ENCODE results near the gene CCDC188.

CCDC188 gene

GRCh38 chr22:20179455-20180244, 28.8 kb upstream of the CCDC188 start:
- Histone ChIP-seq H3K27ac (ENCODE audit: low read depth, low read length, poor library complexity, severe bottlenecking) (no peak overlapping the region), H3K9ac (ENCODE audit: low read length) (no peak overlapping the region), H3K4me1 (ENCODE audit: insufficient read depth, low read length, severe bottlenecking) (no peaks in the 10 kb centered on the region), H4K20me1 (ENCODE audit: insufficient read depth, low read length) (no peaks in the 10 kb centered on the region), H3K9me3 (ENCODE audit: low read length) (no peaks in the 10 kb centered on the region), H3F3A (ENCODE audit: insufficient read depth, low read length) (no peaks in the 10 kb centered on the region), H3K9me2 (ENCODE audit: low read depth, low read length) (no peaks in the 10 kb centered on the region), H2AFZ (ENCODE audit: low read length) (no peak overlapping the region), H3K79me2 (ENCODE audit: insufficient read depth, low read length) (no peaks in the 10 kb centered on the region), H3K27me3 (ENCODE audit: insufficient read depth, low read length) (0 out of 2 replicates have a peak, but pooled peaks cover 4% of the 10 kb centered on the region), H3K4me2 (ENCODE audit: low read length) (no peak overlapping the region), H3K36me3 (ENCODE audit: insufficient read depth, low read length) (no peaks in the 10 kb centered on the region), H3K4me3 (ENCODE audit: low read depth, low read length, poor library complexity, severe bottlenecking) (no peak overlapping the region)
- no peak for TF ChIP-seq EZH2 (IDR thresholded peaks at IDR 0.05; ENCODE audit: borderline replicate concordance, low read length)
- TF ChIP-seq, protein P1, sequence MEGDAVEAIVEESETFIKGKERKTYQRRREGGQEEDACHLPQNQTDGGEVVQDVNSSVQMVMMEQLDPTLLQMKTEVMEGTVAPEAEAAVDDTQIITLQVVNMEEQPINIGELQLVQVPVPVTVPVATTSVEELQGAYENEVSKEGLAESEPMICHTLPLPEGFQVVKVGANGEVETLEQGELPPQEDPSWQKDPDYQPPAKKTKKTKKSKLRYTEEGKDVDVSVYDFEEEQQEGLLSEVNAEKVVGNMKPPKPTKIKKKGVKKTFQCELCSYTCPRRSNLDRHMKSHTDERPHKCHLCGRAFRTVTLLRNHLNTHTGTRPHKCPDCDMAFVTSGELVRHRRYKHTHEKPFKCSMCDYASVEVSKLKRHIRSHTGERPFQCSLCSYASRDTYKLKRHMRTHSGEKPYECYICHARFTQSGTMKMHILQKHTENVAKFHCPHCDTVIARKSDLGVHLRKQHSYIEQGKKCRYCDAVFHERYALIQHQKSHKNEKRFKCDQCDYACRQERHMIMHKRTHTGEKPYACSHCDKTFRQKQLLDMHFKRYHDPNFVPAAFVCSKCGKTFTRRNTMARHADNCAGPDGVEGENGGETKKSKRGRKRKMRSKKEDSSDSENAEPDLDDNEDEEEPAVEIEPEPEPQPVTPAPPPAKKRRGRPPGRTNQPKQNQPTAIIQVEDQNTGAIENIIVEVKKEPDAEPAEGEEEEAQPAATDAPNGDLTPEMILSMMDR (IDR thresholded peaks at IDR 0.05; ENCODE audit: low read length), result no peak

DNA sequence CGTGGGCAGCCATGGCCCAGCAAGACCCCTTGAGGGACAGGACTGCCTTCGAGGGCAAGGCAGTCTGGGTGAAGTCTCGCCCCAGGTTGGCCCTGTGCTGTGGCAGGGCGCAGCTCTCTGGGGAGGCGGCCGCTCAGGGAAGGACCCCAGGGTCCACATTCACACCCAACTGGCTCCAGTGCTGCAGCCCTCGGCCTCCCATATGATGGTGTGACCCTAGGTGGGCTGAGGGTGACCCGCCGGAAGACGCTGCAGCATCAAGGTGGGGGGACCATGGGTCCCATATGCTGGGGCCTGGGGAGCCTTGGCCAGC, 28.0 kb upstream of the CCDC188 start:
- Histone ChIP-seq H3K4me1 (ENCODE audit: insufficient read depth, low read length, severe bottlenecking) (no peaks in the 10 kb centered on the region), H2AFZ (ENCODE audit: low read length) (no peak overlapping the region), H3K4me2 (ENCODE audit: low read length) (no peak overlapping the region), H3K27me3 (ENCODE audit: insufficient read depth, low read length) (0 out of 2 replicates have a peak, but pooled peaks cover 4% of the 10 kb centered on the region), H3K27ac (ENCODE audit: low read depth, low read length, poor library complexity, severe bottlenecking) (no peak overlapping the region), H3K9ac (ENCODE audit: low read length) (no peak overlapping the region), H3K79me2 (ENCODE audit: insufficient read depth, low read length) (no peaks in the 10 kb centered on the region), H3K9me2 (ENCODE audit: low read depth, low read length) (no peaks in the 10 kb centered on the region), H4K20me1 (ENCODE audit: insufficient read depth, low read length) (no peaks in the 10 kb centered on the region), H3K4me3 (ENCODE audit: low read depth, low read length, poor library complexity, severe bottlenecking) (no peak overlapping the region), H3K36me3 (ENCODE audit: insufficient read depth, low read length) (no peaks in the 10 kb centered on the region), H3K9me3 (ENCODE audit: low read length) (no peaks in the 10 kb centered on the region), H3F3A (ENCODE audit: insufficient read depth, low read length) (no peaks in the 10 kb centered on the region)
- TF ChIP-seq, protein P1 (IDR thresholded peaks at IDR 0.05; ENCODE audit: low read length), result no peak
- no peak for TF ChIP-seq EZH2 (IDR thresholded peaks at IDR 0.05; ENCODE audit: borderline replicate concordance, low read length)

- Histone ChIP-seq H3K4me3 (ENCODE audit: low read depth, low read length, poor library complexity, severe bottlenecking) (no peak overlapping the region), H3K4me1 (ENCODE audit: insufficient read depth, low read length, severe bottlenecking) (no peaks in the 10 kb centered on the region), H3K27me3 (ENCODE audit: insufficient read depth, low read length) (0 out of 2 replicates have a peak, but pooled peaks cover 4% of the 10 kb centered on the region), H3K9me3 (ENCODE audit: low read length) (no peaks in the 10 kb centered on the region), H3K27ac (ENCODE audit: low read depth, low read length, poor library complexity, severe bottlenecking) (no peak overlapping the region), H4K20me1 (ENCODE audit: insufficient read depth, low read length) (no peaks in the 10 kb centered on the region), H3K36me3 (ENCODE audit: insufficient read depth, low read length) (no peaks in the 10 kb centered on the region), H3F3A (ENCODE audit: insufficient read depth, low read length) (no peaks in the 10 kb centered on the region), H3K9ac (ENCODE audit: low read length) (no peak overlapping the region), H3K4me2 (ENCODE audit: low read length) (no peak overlapping the region), H3K79me2 (ENCODE audit: insufficient read depth, low read length) (no peaks in the 10 kb centered on the region), H3K9me2 (ENCODE audit: low read depth, low read length) (no peaks in the 10 kb centered on the region), H2AFZ (ENCODE audit: low read length) (no peak overlapping the region)
- TF ChIP-seq EZH2 (IDR thresholded peaks at IDR 0.05; ENCODE audit: borderline replicate concordance, low read length), result no peak
- TF ChIP-seq, protein P1 (IDR thresholded peaks at IDR 0.05; ENCODE audit: low read length), result no peak
Measured at GRCh38 chr22:20178075-20178914, 27.4 kb upstream of the CCDC188 start.

All from OCI-LY1 (cell line).